Ishikawa (cell line): ENCODE data around the gene DAB2.

Experiments used
- EP300 ChIP-seq: IDR thresholded peaks from 2 replicates; pipeline ENCODE4 v1.6.1; 2012; ENCODE audit warnings: borderline replicate concordance
- TCF12 ChIP-seq: IDR thresholded peaks from 2 replicates; pipeline ENCODE4 v1.6.1; 2012; ENCODE audit warnings: low read depth
- YY1 ChIP-seq: IDR thresholded peaks from 2 replicates; pipeline ENCODE4 v1.6.1; 2012; ENCODE audit warnings: low read depth
- TF ChIP-seq, protein P1 (sequence below): IDR thresholded peaks from 2 replicates; pipeline ENCODE4 v1.6.1; 2012
- TF ChIP-seq, protein P2 (sequence below): IDR thresholded peaks from 2 replicates; pipeline ENCODE4 v1.6.1; 2012; ENCODE audit warnings: low read depth, mild to moderate bottlenecking
- TF ChIP-seq, protein P3 (sequence below): IDR thresholded peaks from 2 replicates; pipeline ENCODE4 v1.6.1; 2012

DNA sequence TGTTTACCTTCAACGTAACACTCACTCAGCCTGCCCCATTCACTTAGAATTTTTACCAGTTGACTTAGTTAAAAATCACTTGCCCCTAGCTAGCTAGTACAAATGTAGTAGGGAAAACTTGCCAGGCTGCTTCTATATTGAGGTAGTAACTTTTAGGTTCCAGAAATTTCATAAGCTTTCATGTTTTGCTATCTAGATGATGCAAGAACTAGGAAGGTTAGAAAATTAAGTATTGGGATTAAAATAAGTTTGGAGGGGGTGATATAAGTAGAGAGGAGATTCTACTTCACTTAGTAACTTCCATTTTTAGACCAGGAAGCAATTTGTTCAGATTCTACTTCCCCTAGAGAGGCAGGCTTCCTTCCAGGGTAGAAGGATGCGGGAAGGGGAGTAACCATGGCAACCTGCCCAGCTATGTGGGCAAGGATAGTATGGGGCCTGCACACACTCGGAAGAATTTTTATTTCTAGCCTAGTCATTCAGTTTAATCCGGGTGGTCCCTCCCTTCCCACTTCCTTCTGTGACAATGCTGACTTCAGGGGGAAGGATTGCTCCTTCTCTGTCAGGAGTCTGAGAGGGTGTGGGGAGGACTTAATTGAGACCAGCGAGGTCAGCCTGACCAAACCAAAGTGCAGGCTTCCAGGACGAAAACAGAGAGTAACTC, 4.2 kb downstream of the DAB2 start:
- TF ChIP-seq, protein P1, sequence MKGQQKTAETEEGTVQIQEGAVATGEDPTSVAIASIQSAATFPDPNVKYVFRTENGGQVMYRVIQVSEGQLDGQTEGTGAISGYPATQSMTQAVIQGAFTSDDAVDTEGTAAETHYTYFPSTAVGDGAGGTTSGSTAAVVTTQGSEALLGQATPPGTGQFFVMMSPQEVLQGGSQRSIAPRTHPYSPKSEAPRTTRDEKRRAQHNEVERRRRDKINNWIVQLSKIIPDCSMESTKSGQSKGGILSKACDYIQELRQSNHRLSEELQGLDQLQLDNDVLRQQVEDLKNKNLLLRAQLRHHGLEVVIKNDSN: no peak
- TF ChIP-seq, protein P2, sequence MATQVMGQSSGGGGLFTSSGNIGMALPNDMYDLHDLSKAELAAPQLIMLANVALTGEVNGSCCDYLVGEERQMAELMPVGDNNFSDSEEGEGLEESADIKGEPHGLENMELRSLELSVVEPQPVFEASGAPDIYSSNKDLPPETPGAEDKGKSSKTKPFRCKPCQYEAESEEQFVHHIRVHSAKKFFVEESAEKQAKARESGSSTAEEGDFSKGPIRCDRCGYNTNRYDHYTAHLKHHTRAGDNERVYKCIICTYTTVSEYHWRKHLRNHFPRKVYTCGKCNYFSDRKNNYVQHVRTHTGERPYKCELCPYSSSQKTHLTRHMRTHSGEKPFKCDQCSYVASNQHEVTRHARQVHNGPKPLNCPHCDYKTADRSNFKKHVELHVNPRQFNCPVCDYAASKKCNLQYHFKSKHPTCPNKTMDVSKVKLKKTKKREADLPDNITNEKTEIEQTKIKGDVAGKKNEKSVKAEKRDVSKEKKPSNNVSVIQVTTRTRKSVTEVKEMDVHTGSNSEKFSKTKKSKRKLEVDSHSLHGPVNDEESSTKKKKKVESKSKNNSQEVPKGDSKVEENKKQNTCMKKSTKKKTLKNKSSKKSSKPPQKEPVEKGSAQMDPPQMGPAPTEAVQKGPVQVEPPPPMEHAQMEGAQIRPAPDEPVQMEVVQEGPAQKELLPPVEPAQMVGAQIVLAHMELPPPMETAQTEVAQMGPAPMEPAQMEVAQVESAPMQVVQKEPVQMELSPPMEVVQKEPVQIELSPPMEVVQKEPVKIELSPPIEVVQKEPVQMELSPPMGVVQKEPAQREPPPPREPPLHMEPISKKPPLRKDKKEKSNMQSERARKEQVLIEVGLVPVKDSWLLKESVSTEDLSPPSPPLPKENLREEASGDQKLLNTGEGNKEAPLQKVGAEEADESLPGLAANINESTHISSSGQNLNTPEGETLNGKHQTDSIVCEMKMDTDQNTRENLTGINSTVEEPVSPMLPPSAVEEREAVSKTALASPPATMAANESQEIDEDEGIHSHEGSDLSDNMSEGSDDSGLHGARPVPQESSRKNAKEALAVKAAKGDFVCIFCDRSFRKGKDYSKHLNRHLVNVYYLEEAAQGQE: no peak
- TF ChIP-seq EP300 (no peak), YY1 (no peak), TCF12 (no peak)
- TF ChIP-seq, protein P3, sequence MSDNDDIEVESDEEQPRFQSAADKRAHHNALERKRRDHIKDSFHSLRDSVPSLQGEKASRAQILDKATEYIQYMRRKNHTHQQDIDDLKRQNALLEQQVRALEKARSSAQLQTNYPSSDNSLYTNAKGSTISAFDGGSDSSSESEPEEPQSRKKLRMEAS: no peak
